Measurements from ENCODE around the gene MUC13. TPM values are rescaled to one million over a fixed set of nuclear protein-coding genes. Genes with fewer than 3 reads are reported as not detected.
A peak's percentile ranks its signal among the peaks of the same experiment; 100 is the strongest.

The MUC13 gene
- total RNA-seq, 1 experiment from 2014 or later, result not detected

DNA sequence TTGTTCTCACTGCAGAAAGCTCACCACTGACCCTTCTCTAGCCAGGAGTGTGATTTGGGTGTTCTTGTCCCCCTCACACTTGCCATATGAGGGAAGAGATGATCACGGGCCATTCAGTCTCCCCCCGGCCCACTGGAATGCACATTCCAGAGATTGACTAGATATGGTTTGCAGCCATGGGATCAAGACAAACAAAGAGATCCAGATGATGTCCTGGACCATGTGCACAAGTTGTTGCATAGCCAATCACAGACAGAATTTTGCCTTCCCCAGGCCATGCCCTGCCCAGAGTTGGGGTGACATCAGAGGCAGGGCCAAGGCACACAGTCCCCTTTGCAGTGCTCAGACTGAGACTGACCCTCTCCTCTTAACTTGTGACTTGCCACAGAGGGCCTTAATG, 14.8 kb downstream of the MUC13 start:
- no peaks in the 10 kb centered on the region for H3K9me3 ChIP-seq (ENCODE audit: control insufficient read depth, low read depth, low read length)
- no peaks in the 10 kb centered on the region for H3K79me1 ChIP-seq (ENCODE audit: insufficient read depth, low read depth, low read length, poor library complexity, severe bottlenecking)
- no peak overlapping the region for H2BK12ac ChIP-seq (ENCODE audit: insufficient read length, low read depth, low read length)
- no peak overlapping the region for H4K5ac ChIP-seq (ENCODE audit: insufficient read length, low read depth, low read length)
- no peak overlapping the region for H3K56ac ChIP-seq (ENCODE audit: insufficient read length, low read depth, low read length)
- peak overlapping the region in 1 of 3 experiments; percentile 49; a peak in 1 of 7 replicates for H3K27ac Mint-ChIP-seq
- no peak overlapping the region for H3K4me2 ChIP-seq (ENCODE audit: insufficient read depth, insufficient read length, low read length)
- DNase-seq, result no peak
- H3K14ac ChIP-seq (ENCODE audit: insufficient read depth, low read length), result no peak overlapping the region
- H3K4me1 Mint-ChIP-seq, result no peaks in the 10 kb centered on the region
- no peaks in the 10 kb centered on the region for H3K27me3 ChIP-seq (ENCODE audit: insufficient read depth, low read length)
- TF ChIP-seq, protein P1, sequence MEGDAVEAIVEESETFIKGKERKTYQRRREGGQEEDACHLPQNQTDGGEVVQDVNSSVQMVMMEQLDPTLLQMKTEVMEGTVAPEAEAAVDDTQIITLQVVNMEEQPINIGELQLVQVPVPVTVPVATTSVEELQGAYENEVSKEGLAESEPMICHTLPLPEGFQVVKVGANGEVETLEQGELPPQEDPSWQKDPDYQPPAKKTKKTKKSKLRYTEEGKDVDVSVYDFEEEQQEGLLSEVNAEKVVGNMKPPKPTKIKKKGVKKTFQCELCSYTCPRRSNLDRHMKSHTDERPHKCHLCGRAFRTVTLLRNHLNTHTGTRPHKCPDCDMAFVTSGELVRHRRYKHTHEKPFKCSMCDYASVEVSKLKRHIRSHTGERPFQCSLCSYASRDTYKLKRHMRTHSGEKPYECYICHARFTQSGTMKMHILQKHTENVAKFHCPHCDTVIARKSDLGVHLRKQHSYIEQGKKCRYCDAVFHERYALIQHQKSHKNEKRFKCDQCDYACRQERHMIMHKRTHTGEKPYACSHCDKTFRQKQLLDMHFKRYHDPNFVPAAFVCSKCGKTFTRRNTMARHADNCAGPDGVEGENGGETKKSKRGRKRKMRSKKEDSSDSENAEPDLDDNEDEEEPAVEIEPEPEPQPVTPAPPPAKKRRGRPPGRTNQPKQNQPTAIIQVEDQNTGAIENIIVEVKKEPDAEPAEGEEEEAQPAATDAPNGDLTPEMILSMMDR (conservative IDR thresholded peaks at IDR 0.05), result no peak
- no peak overlapping the region for H3T11ph ChIP-seq (ENCODE audit: low read length)
- no peaks in the 10 kb centered on the region for H3K79me2 ChIP-seq (ENCODE audit: insufficient read depth, low read length)
- 0 out of 2 replicates have a peak, but pooled peaks cover 2% of the 10 kb centered on the region for H3K4me1 ChIP-seq (ENCODE audit: insufficient read depth, low read length)
- no peak overlapping the region for H3K27ac ChIP-seq (ENCODE audit: insufficient read length, low read depth, low read length)
- H2AFZ ChIP-seq (ENCODE audit: low read length), result no peak overlapping the region
- H3K23me2 ChIP-seq (ENCODE audit: insufficient read length, low read depth, low read length, poor library complexity, severe bottlenecking), result no peaks in the 10 kb centered on the region
- no peak overlapping the region for H4K91ac ChIP-seq (ENCODE audit: insufficient read length, low read depth, low read length)
- H3K4ac ChIP-seq (ENCODE audit: low read depth, low read length), result no peak overlapping the region
- no peak overlapping the region for H2BK120ac ChIP-seq (ENCODE audit: low read depth, low read length, poor library complexity, severe bottlenecking)
- H3K27me3 Mint-ChIP-seq (ENCODE audit: low read depth), result no peaks in the 10 kb centered on the region
- no peak overlapping the region for H3K18ac ChIP-seq (ENCODE audit: insufficient read length, low read depth, low read length)
- H3K36me3 Mint-ChIP-seq (ENCODE audit: insufficient read depth in 1 of 3, low read depth in 3 of 3), result no peaks in the 10 kb centered on the region
- H3K9me3 Mint-ChIP-seq, result no peaks in the 10 kb centered on the region
- no CpG with 5 or more reads among the region's 2 CpGs for WGBS (ENCODE audit: extremely low coverage, insufficient read length, low lambda C conversion rate)
- no peak overlapping the region for H3K9ac ChIP-seq (ENCODE audit: extremely low read depth, insufficient read length, low read length)
- no peak overlapping the region for H3K23ac ChIP-seq (ENCODE audit: insufficient read length, low read depth, low read length)
- H2BK15ac ChIP-seq (ENCODE audit: low read depth, low read length), result no peak overlapping the region
- H4K20me1 ChIP-seq (ENCODE audit: control insufficient read depth, insufficient read depth, insufficient read length), result no peaks in the 10 kb centered on the region
- H2BK20ac ChIP-seq (ENCODE audit: low read depth, low read length, poor library complexity, severe bottlenecking), result no peak overlapping the region
- no peak overlapping the region for H2AK5ac ChIP-seq (ENCODE audit: insufficient read length, low read length)
- no peak overlapping the region for H3K4me3 Mint-ChIP-seq
- no peak overlapping the region for H4K8ac ChIP-seq (replicated peaks; ENCODE audit: insufficient read length, low read depth, low read length)
- H2BK5ac ChIP-seq (ENCODE audit: insufficient read length, low read length), result no peak overlapping the region
